Stomach (tissue), 9 donors: Measurements from ENCODE around the gene OR10T2. TPM values are rescaled to one million over a fixed set of nuclear protein-coding genes. Genes with fewer than 3 reads are reported as not detected.

ENCODE experiments used
- DNase-seq, 2 donors: peaks; one replicate each; pipeline versions ENCODE4 v3.0.0 to v3.0.0-alpha.2; 2013 to 2019
- H3K27ac ChIP-seq, 5 donors: fragments of 200-600 bp in 4 of 5; sonication (generic) in 4 of 5; one replicate each; pipeline ENCODE4 v1.5.1; 2013 to 2019; ENCODE audit warnings: mild to moderate bottlenecking in 1 of 5, moderate library complexity in 1 of 5
- H3K27me3 ChIP-seq, 3 donors: fragments of 200-600 bp; sonication (generic); one replicate each; pipeline ENCODE4 v1.5.1; 2017 to 2019; ENCODE audit warnings: mixed run types in 1 of 3
- H3K36me3 ChIP-seq, 4 donors: fragments of 200-600 bp; sonication (generic); 1 replicate in 3 of 4; 2 replicates in 1 of 4; pipeline ENCODE4 v1.5.1; 2016 to 2019
- H3K4me1 ChIP-seq, 4 donors: fragments of 200-600 bp; sonication (generic); one replicate each; pipeline ENCODE4 v1.5.1; 2016 to 2019
- H3K4me3 ChIP-seq, 4 donors: fragments of 200-600 bp; sonication (generic) in 3 of 4; one replicate each; pipeline ENCODE4 v1.5.1; 2016 to 2019; ENCODE audit warnings: mild to moderate bottlenecking in 1 of 4
- H3K9me3 ChIP-seq, 4 donors: fragments of 200-600 bp; sonication (generic); one replicate each; pipeline ENCODE4 v1.5.1; 2016 to 2019
- CTCF ChIP-seq, 7 experiments: fragments of 450-650 bp in 4 of 7; fragments of 200-600 bp in 3 of 7; sonication (generic) in 3 of 7; IDR thresholded peaks; one replicate each; pipeline ENCODE4 v1.5.1; 2016 to 2019; ENCODE audit warnings: antibody characterized with exemption in 7 of 7, control low read depth in 2 of 7, mild to moderate bottlenecking in 1 of 7
- EP300 ChIP-seq: sonication (generic); formaldehyde crosslinking; IDR thresholded peaks from one replicate; pipeline ENCODE4 v1.6.1; 2017; ENCODE audit warnings: antibody characterized with exemption
- POLR2A ChIP-seq, 4 donors: fragments of 450-650 bp; IDR thresholded peaks; one replicate each; pipeline ENCODE4 v1.6.1; 2016; ENCODE audit warnings: antibody characterized with exemption in 4 of 4, control low read depth in 2 of 4, mild to moderate bottlenecking in 1 of 4, moderate library complexity in 1 of 4
- POLR2AphosphoS5 ChIP-seq, 3 donors: sonication (generic); formaldehyde crosslinking; IDR thresholded peaks; one replicate each; pipeline ENCODE4 v1.6.1; 2016; ENCODE audit warnings: antibody characterized with exemption in 3 of 3
- WGBS, 5 donors: extraction: QIAGEN DNeasy Blood & Tissue Kit in 3 of 5; methylation state at CpG; one replicate each; pipeline versions ENCODE4 v1.1.5 to v1.1.7; 2013 to 2018; 5-methylcytosine and 5-hydroxymethylcytosine counted together
- intact Hi-C: fragments of 100-400 bp; cut with DNase I; formaldehyde crosslinking; loops from one replicate; pipeline ENCODE4 v1.15.1; 2023; ENCODE audit warnings: low total_unique reads
- polyA plus RNA-seq, 3 donors: library from polyadenylated mRNA; stranded (reverse); fragments of 200-250 nt; gene quantifications; one replicate each; pipeline ENCODE4 v1.2.3, GENCODE V29; 2013
- total RNA-seq, 5 donors: library from RNA; depleted of rRNA; stranded (reverse); fragments of >200 nt; gene quantifications; one replicate each; pipeline versions ENCODE4 v1.1.0 to v1.2.3, GENCODE V29; 2014 to 2016
- donor health status: healthy with polysubstance abuse.
- donor health status: Bipolar disorder and iron deficiency.
- donor health status: healthy.

Gene OR10T2
- total and polyA plus RNA-seq, 8 donors, result not detected

DNA sequence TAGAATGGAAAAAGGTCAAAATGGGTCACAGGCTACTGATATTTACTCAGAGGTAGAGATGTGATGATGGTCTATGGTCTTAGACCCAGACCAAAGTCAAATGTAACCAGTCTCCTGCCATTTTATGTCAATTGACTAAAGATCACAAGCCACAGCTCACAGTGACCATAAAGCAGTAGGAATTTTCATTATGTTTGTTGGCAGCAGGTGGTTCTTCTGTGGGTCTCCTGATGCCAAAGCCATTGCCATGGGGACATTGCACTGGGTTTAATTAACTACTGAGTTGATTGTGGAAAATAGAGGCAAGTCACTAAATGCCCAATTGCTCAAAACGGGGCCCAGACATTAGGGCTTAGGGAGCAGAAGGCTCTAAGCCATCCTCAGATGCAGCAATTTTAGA, 26.9 kb upstream of the OR10T2 start, which contains the start of gene OR10K2:
TSS of gene OR10K2 (minus strand) at position 101 of the 400 bp plus-strand sequence. CDS start 5,371 bp downstream, outside the sequence.
- TF ChIP-seq POLR2AphosphoS5 (IDR thresholded peaks at IDR 0.05) (no peak), CTCF (IDR thresholded peaks at IDR 0.05) (no peak), POLR2A (IDR thresholded peaks at IDR 0.05) (no peak), EP300 (no peak)
- WGBS, 5 donors, result 60 to 91% (median 84%) methylated on average over 1 of the region's 1 CpG
- Histone ChIP-seq H3K36me3 (no peaks in the 10 kb centered on the region), H3K4me3 (no peak within 1 kb of the TSS), H3K9me3 (peaks cover 0 to 16% (median 2%) of the 10 kb centered on the region in 4 donors), H3K27ac (no peak within 1 kb of the TSS), H3K27me3 (no peaks in the 10 kb centered on the region), H3K4me1 (no peaks in the 10 kb centered on the region)
- DNase-seq, result no peak
- intact Hi-C loops, result no loop called here

- intact Hi-C loops, result no loop called here
Measured at GRCh38 chr1:158425027-158425426, 25.8 kb upstream of the OR10T2 start.

GRCh38 chr1:158422212-158422611, 22.9 kb upstream of the OR10T2 start:
- Histone ChIP-seq H3K36me3 (no peaks in the 10 kb centered on the region), H3K27me3 (no peaks in the 10 kb centered on the region), H3K4me1 (no peaks in the 10 kb centered on the region), H3K9me3 (peaks cover 0 to 2% (median 0%) of the 10 kb centered on the region in 4 donors), H3K27ac (no peak overlapping the region), H3K4me3 (no peak overlapping the region)
- DNase-seq, result no peak
- intact Hi-C loops, result no loop called here
- no peak for TF ChIP-seq EP300
- no peak for TF ChIP-seq POLR2A (IDR thresholded peaks at IDR 0.05)
- no peak for TF ChIP-seq POLR2AphosphoS5 (IDR thresholded peaks at IDR 0.05)
- no peak for TF ChIP-seq CTCF (IDR thresholded peaks at IDR 0.05)

More at GRCh38 chr1:158425027-158425426, 25.8 kb upstream of the OR10T2 start:
- no peak overlapping the region for H3K27ac ChIP-seq
- no peaks in the 10 kb centered on the region for H3K27me3 ChIP-seq
- peaks cover 0 to 16% (median 2%) of the 10 kb centered on the region in 4 donors for H3K9me3 ChIP-seq
- no peaks in the 10 kb centered on the region for H3K36me3 ChIP-seq
- no peaks in the 10 kb centered on the region for H3K4me1 ChIP-seq
- DNase-seq, result no peak
- no peak for TF ChIP-seq POLR2A (IDR thresholded peaks at IDR 0.05)
- TF ChIP-seq EP300, result no peak
- TF ChIP-seq CTCF (IDR thresholded peaks at IDR 0.05), result no peak
- no peak for TF ChIP-seq POLR2AphosphoS5 (IDR thresholded peaks at IDR 0.05)
- no peak overlapping the region for H3K4me3 ChIP-seq

GRCh38 chr1:158417586-158417985, 18.3 kb upstream of the OR10T2 start:
- H3K4me3 ChIP-seq, result no peak overlapping the region
- TF ChIP-seq EP300 (no peak), CTCF (IDR thresholded peaks at IDR 0.05) (no peak), POLR2AphosphoS5 (IDR thresholded peaks at IDR 0.05) (no peak), POLR2A (IDR thresholded peaks at IDR 0.05) (no peak)

More at GRCh38 chr1:158417586-158417985, 18.3 kb upstream of the OR10T2 start:
- H3K9me3 ChIP-seq, result no peaks in the 10 kb centered on the region
- DNase-seq, result no peak
- H3K4me1 ChIP-seq, result no peaks in the 10 kb centered on the region
- intact Hi-C loops, result no loop called here
- no peaks in the 10 kb centered on the region for H3K36me3 ChIP-seq
- H3K27ac ChIP-seq, result no peak overlapping the region
- no peaks in the 10 kb centered on the region for H3K27me3 ChIP-seq
